ENCODE results near the gene DMTF1. TPM values are rescaled to one million over a fixed set of nuclear protein-coding genes. Genes with fewer than 3 reads are reported as not detected.
A peak's percentile ranks its signal among the peaks of the same experiment; 100 is the strongest.
"Not testable (repeated sequence)": the region's sequence is repeated elsewhere in the genome, so short reads cannot be mapped to it uniquely, and the experiment has no call there.

DMTF1 gene
- total RNA-seq, 2 experiments from 2014 or later = 63.0 to 65.1 TPM

DNA sequence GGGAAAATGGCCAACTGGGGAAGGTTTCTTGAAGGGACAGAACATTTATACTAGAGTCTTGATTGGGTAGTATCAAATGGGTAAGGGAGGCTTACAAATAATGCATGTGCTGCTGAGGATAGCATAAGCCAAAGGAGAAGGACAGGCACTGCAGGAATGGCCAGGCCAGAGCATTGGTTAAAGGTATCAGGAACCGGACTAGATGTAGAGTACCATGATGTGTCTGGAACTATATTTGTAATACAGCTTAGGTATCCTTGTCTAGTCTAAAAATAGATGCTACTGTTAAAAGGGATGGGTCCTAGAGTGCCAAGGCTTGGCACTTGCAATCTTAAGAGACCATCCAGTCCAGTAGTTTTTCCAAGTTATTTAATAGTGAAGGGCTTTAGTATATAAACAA, 47.0 kb downstream of the DMTF1 start:
- CTCF ChIA-PET = interaction anchor here (0.9 to 2.0 kb wide), 6 partner anchors 12 to 37 kb away, joined by 3 to 7 read pairs (median 4); no protein-coding TSS in a partner anchor
- H3K9me3 Mint-ChIP-seq = peaks cover 20% of the 10 kb centered on the region
- POLR2A ChIA-PET = interaction anchor here (0.9 to 7.3 kb wide), 4 partner anchors 9 to 20 kb away, joined by 3 to 60 read pairs (median 7); partner anchors contain the start of gene TMEM243
- peaks cover 68% of the 10 kb centered on the region for H3K4me1 Mint-ChIP-seq (ENCODE audit: low read depth)
- DNase-seq = no peak
- H3K27ac Mint-ChIP-seq = peak overlapping the region; percentile 62
- intact Hi-C loops (cut with micrococcal nuclease) = no loop called here
- H3K27me3 Mint-ChIP-seq = no peaks in the 10 kb centered on the region
- peaks cover 86% of the 10 kb centered on the region for H3K36me3 Mint-ChIP-seq (ENCODE audit: low read depth)
- no peak overlapping the region for H3K4me3 Mint-ChIP-seq
- TF ChIP-seq, protein P1, sequence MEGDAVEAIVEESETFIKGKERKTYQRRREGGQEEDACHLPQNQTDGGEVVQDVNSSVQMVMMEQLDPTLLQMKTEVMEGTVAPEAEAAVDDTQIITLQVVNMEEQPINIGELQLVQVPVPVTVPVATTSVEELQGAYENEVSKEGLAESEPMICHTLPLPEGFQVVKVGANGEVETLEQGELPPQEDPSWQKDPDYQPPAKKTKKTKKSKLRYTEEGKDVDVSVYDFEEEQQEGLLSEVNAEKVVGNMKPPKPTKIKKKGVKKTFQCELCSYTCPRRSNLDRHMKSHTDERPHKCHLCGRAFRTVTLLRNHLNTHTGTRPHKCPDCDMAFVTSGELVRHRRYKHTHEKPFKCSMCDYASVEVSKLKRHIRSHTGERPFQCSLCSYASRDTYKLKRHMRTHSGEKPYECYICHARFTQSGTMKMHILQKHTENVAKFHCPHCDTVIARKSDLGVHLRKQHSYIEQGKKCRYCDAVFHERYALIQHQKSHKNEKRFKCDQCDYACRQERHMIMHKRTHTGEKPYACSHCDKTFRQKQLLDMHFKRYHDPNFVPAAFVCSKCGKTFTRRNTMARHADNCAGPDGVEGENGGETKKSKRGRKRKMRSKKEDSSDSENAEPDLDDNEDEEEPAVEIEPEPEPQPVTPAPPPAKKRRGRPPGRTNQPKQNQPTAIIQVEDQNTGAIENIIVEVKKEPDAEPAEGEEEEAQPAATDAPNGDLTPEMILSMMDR (IDR thresholded peaks at IDR 0.05) = no peak
- ATAC-seq = no peak

DNA sequence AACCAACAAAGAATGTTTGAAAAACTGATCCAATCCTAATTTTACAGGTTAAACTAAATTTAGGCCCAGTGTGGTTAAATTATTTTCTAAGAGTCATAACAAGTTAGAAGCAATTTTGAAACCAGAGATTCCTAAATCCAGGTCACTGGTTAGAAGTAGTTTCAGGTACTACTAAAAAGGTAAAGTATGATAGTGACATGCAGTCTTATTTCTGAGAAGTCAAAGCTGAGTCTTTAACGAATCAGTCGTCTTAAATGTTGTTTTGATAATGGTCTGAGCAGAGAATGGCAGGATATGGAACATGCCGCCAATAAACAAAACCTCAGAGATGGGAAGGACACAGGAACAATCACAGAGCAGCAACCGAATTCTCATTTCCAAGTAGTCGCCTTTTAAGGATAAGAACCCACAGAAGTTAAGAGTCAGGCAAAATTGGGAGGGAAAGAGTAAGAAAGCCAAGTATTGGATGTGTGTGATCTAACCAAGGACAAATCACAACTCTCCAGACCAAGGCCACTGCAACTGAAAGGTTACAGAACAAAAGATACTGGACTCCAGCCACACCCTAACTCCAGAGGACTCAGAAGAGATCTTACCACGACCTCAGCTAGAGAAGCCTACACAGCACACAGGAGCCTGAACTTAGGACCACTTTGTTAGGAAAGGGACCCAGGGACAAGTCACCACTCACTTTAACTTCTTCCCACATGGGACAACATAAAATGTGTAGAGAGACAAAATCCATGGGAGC, 47.6 kb downstream of the DMTF1 start:
- H3K27me3 Mint-ChIP-seq = no peaks in the 10 kb centered on the region
- H3K27ac Mint-ChIP-seq = peak overlapping the region; percentile 62
- no peak overlapping the region for H3K4me3 Mint-ChIP-seq
- peaks cover 25% of the 10 kb centered on the region for H3K9me3 Mint-ChIP-seq
- TF ChIP-seq, protein P1 (IDR thresholded peaks at IDR 0.05) = no peak
- H3K4me1 Mint-ChIP-seq (ENCODE audit: low read depth) = peaks cover 71% of the 10 kb centered on the region
- POLR2A ChIA-PET = interaction anchor here (0.8 to 7.3 kb wide), 5 partner anchors 8 to 19 kb away, joined by 3 to 60 read pairs (median 4); partner anchors contain the start of gene TMEM243
- CTCF ChIA-PET = interaction anchor here (0.9 to 2.0 kb wide), 3 partner anchors 11 to 17 kb away, joined by 3 to 7 read pairs (median 3); no protein-coding TSS in a partner anchor
- DNase-seq (no peak), ATAC-seq (no peak)
- peaks cover 89% of the 10 kb centered on the region for H3K36me3 Mint-ChIP-seq (ENCODE audit: low read depth)
- intact Hi-C loops (cut with micrococcal nuclease) = no loop called here

DNA sequence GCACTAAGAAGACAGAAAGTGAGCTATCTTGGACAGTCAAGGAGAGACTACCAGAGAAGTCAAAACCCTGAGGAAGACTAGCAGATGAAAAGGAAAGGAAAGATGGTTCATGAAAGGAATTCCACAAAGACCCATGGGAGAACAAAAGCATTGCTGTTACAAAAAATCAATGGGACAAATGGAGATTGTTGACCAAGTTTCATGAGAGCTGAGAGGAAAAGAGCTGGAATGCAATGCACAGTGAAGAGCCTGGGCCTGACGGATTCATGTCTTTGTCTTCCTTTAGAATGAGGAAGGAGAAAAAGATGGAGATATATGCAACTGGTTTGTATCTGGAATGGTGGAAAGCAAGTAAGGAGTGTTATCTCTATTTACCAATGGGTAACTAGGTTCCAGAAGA, 50.0 kb downstream of the DMTF1 start:
- POLR2A ChIA-PET = interaction anchor here (0.9 to 4.5 kb wide), 6 partner anchors 10 to 49 kb away, joined by 3 to 50 read pairs (median 6); partner anchors contain the start of genes DMTF1 and TMEM243

DNA sequence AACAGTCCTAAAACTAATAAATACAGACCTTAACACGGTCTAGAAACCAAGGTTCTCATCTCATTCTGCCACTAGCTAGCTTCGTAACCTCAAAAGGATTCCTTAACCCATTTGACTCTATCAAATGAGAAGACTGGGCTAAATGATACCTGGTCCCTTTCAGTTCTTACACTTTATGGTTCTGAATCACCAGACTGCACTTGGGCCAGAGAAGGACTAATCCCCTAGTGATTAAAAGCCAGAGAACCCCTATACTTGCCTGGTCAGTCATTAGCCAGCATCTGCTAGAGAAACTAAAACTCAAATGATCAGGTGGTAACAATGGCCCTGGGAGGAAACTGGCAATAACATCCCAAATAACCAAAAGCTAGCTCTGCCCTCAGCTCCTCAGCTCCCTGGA, 50.5 kb downstream of the DMTF1 start:
- Mint-ChIP-seq H3K4me1 (ENCODE audit: low read depth) (peaks cover 75% of the 10 kb centered on the region), H3K27me3 (no peaks in the 10 kb centered on the region), H3K4me3 (no peak overlapping the region), H3K9me3 (peaks cover 39% of the 10 kb centered on the region), H3K27ac (peak overlapping the region; percentile 70), H3K36me3 (ENCODE audit: low read depth) (peaks cover 90% of the 10 kb centered on the region)
- intact Hi-C loops (cut with micrococcal nuclease) = no loop called here
- POLR2A ChIA-PET = interaction anchor here (0.9 to 4.5 kb wide), 6 partner anchors 10 to 50 kb away, joined by 3 to 50 read pairs (median 6); partner anchors contain the start of genes DMTF1 and TMEM243
- ATAC-seq = no peak
- no peak for DNase-seq
- CTCF ChIA-PET = interaction anchor here (1.6 to 1.7 kb wide), 2 partner anchors 11 to 15 kb away, joined by 3 to 4 read pairs; no protein-coding TSS in a partner anchor
- TF ChIP-seq, protein P1 (IDR thresholded peaks at IDR 0.05) = no peak

More for the DNA sequence above, 50.0 kb downstream of the DMTF1 start:
- intact Hi-C loops (cut with micrococcal nuclease) = no loop called here
- no peak for ATAC-seq
- peaks cover 90% of the 10 kb centered on the region for H3K36me3 Mint-ChIP-seq (ENCODE audit: low read depth)
- CTCF ChIA-PET = interaction anchor here (1.6 kb wide), 1 partner anchor 15 kb away, joined by 4 read pairs; no protein-coding TSS in a partner anchor
- H3K9me3 Mint-ChIP-seq = peaks cover 39% of the 10 kb centered on the region
- H3K27ac Mint-ChIP-seq = peak overlapping the region; percentile 70
- TF ChIP-seq, protein P1 (IDR thresholded peaks at IDR 0.05) = no peak
- no peak for DNase-seq
- H3K27me3 Mint-ChIP-seq = no peaks in the 10 kb centered on the region
- no peak overlapping the region for H3K4me3 Mint-ChIP-seq
- peaks cover 74% of the 10 kb centered on the region for H3K4me1 Mint-ChIP-seq (ENCODE audit: low read depth)

DNA sequence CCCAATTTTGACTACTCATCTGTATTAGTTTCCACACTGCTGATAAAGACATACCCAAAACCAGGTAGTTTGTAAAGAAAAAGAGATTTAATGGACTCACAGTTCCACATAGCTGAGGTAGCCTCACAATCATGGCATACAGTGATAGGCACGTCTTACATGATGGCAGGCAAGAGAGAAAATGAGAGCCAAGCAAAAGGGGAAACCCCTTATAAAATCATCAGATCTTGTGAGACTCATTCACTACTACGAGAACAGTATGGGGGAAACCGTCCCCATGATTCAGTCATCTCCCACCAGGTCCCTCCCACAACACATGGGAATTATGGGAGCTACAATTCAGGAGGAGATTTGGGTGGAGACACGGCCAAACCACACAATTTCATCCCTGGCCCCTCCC, 51.7 kb downstream of the DMTF1 start:
- H3K9me3 Mint-ChIP-seq = peaks cover 41% of the 10 kb centered on the region

More for the DNA sequence above, 51.7 kb downstream of the DMTF1 start:
- CTCF ChIA-PET = interaction anchor here (1.1 to 1.7 kb wide), 2 partner anchors 13 to 17 kb away, joined by 3 read pairs; no protein-coding TSS in a partner anchor
- intact Hi-C loops (cut with micrococcal nuclease); H3K4me3 Mint-ChIP-seq; H3K27me3 Mint-ChIP-seq: not testable (repeated sequence)
- Mint-ChIP-seq H3K4me1 (ENCODE audit: low read depth) (peaks cover 78% of the 10 kb centered on the region), H3K27ac (peak overlapping the region; percentile 84), H3K36me3 (ENCODE audit: low read depth) (peaks cover 90% of the 10 kb centered on the region)
- peak; percentile 34 for DNase-seq
- peak; percentile 50 for ATAC-seq
- POLR2A ChIA-PET = interaction anchor here (1.0 to 4.5 kb wide), 3 partner anchors 8 to 14 kb away, joined by 3 to 50 read pairs (median 38); partner anchors contain the start of gene TMEM243

All from activated CD8-positive, alpha-beta T cell treated with anti-CD3 and anti-CD28 coated beads for 36 hours (primary cell).